BJ (cell line): ENCODE data around the gene BCL7B. TPM values are rescaled to one million over a fixed set of nuclear protein-coding genes. Genes with fewer than 3 reads are reported as not detected.
"Not testable (repeated sequence)": the region's sequence is repeated elsewhere in the genome, so short reads cannot be mapped to it uniquely, and the experiment has no call there.

ENCODE experiments used
- CTCF ChIA-PET: fragments of 350-600 bp; formaldehyde crosslinking; extraction: SDS; loops from one replicate; lab custom pipeline; 2021; ENCODE audit warnings: antibody characterized with exemption, inconsistent platforms; lab: Yijun Ruan, JAX
- POLR2A ChIA-PET: fragments of 300-600 bp; sonication (Branson Sonifier 250); formaldehyde crosslinking; extraction: SDS; loops from one replicate; lab custom pipeline; 2021; ENCODE audit warnings: antibody characterized with exemption; lab: Charles Lee
- DNase-seq: peaks from one replicate; pipeline ENCODE4 v3.0.0-alpha.2; 2011; ENCODE audit warnings: low read depth
- H3K27me3 ChIP-seq: 2 replicates; pipeline ENCODE4 v1.6.0; 2011; ENCODE audit warnings: low read length; ENCODE audit not compliant: control insufficient read depth, insufficient read depth
- H3K36me3 ChIP-seq: 2 replicates; pipeline ENCODE4 v1.5.1; 2011; ENCODE audit warnings: low read length; ENCODE audit not compliant: control insufficient read depth, insufficient read depth
- H3K4me3 ChIP-seq: 2 replicates; pipeline ENCODE4 v1.5.1; 2011; ENCODE audit warnings: low read depth, mild to moderate bottlenecking, control low read depth, low read length
- polyA plus RNA-seq: library from polyadenylated mRNA; depleted of rRNA; stranded (reverse); fragments of >200 nt; gene quantifications from 2 replicates; pipeline ENCODE4 v1.2.3, GENCODE V29; 2011
- TF ChIP-seq, protein P1 (sequence below): IDR thresholded peaks from 2 replicates; pipeline ENCODE4 v1.5.1; 2011; ENCODE audit warnings: low read depth, mild to moderate bottlenecking, control low read depth, inconsistent platforms, low read length, moderate library complexity; ENCODE audit not compliant: insufficient read depth

The BCL7B gene
- polyA plus RNA-seq, 1 experiment = 89.6 TPM

DNA sequence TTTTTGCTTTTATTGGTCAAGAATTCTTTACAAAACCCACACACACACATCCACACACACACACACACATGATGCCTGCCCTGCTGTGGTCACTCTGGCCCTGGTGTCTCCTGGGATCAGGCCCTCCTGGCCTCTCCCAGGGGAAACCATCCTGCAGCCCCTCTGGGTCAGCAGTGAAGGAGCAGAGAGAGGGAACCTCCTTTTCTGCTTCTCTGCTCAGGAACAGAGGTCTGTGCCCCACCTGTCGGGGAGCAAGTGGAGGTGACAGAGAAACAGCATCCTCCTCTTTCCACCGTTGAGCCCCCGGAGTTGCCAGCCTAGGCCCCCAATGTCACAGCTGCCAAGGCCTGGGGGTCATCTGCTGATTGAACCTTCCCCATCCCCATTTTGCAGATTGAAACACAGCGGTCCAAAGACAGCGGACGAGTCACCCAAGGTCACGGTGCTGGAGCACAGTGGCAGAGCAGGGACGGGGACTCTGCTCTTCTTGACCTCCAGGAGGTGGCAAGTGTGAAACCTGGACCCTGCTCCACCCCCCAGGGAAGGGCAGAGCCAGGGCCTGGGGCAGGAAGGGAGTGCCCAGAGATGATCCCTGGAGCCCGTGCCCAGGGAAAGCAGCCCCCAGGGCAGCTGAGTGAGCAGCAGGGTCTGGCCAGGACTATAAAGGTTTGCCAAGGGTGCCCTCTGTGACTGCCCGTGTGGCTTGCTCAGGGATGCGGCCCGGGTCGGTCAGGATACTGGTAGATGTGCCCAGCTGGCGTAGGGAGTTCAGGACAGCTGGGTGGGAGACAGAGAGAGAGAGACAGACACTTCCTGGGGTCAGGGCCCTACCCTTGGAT is 35.9 kb upstream of the BCL7B start:
- ChIA-PET CTCF (interaction anchor here (0.6 to 1.8 kb wide), 3 partner anchors 13 to 132 kb away, joined by 3 to 4 read pairs (median 3); partner anchors contain the start of gene VPS37D), POLR2A (no interaction called here)
- Histone ChIP-seq H3K36me3 (no peaks in the 10 kb centered on the region), H3K4me3 (no peak overlapping the region), H3K27me3 (peaks cover 2% of the 10 kb centered on the region; the same call in 1 of the 2 replicates)
- TF ChIP-seq, protein P1, sequence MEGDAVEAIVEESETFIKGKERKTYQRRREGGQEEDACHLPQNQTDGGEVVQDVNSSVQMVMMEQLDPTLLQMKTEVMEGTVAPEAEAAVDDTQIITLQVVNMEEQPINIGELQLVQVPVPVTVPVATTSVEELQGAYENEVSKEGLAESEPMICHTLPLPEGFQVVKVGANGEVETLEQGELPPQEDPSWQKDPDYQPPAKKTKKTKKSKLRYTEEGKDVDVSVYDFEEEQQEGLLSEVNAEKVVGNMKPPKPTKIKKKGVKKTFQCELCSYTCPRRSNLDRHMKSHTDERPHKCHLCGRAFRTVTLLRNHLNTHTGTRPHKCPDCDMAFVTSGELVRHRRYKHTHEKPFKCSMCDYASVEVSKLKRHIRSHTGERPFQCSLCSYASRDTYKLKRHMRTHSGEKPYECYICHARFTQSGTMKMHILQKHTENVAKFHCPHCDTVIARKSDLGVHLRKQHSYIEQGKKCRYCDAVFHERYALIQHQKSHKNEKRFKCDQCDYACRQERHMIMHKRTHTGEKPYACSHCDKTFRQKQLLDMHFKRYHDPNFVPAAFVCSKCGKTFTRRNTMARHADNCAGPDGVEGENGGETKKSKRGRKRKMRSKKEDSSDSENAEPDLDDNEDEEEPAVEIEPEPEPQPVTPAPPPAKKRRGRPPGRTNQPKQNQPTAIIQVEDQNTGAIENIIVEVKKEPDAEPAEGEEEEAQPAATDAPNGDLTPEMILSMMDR = no peak
- DNase-seq = no peak

DNA sequence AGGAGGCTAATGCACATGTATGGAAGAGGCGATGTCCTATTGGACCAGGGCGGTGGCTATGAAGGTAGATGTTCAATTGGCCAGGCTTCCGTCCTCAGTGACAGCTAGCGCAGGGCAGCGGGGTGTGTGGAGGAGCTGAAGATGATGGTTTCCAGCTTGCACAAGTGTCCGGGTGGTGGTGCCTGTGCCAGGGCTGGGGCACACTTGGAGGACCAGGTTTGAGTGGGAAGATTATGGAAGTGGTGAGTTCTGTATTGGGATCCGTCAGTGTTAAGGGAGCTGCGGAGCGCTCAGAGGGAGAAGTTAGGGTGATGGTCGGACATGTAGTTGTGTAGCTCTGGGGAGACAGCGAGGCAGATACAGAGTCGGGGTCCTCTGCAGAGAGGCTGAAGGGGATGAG is 29.4 kb upstream of the BCL7B start:
- TF ChIP-seq, protein P1 = no peak
- H3K4me3 ChIP-seq = no peak overlapping the region
- POLR2A ChIA-PET = no interaction called here
- H3K27me3 ChIP-seq = no peaks in the 10 kb centered on the region
- DNase-seq = no peak
- H3K36me3 ChIP-seq = no peaks in the 10 kb centered on the region
- CTCF ChIA-PET = interaction anchor here (1.5 to 2.7 kb wide), 3 partner anchors 20 to 148 kb away, joined by 3 to 22 read pairs (median 4); no protein-coding TSS in a partner anchor

DNA sequence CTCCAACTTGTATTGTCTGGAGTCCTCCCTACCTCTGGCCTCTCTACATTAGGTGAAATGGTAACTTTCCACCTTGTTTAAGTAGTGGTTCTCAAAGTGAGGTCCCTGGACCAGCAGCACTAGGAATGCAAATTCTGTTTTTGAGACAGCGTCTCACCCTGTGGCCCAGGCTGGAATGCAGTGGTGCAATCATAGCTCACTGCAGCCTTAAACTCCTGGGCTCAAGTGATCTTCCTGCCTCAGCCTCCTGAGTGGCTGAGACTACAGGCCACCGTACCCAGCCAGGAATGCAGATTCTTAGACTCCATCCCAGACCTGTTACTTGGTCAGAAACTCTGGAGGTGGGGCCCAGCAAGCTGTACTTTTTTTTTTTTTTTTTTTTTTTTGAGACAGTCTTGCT is 27.7 kb upstream of the BCL7B start:
- CTCF ChIA-PET = interaction anchor here (1.2 kb wide), 1 partner anchor 22 kb away, joined by 7 read pairs; no protein-coding TSS in a partner anchor
- no peak for DNase-seq

DNA sequence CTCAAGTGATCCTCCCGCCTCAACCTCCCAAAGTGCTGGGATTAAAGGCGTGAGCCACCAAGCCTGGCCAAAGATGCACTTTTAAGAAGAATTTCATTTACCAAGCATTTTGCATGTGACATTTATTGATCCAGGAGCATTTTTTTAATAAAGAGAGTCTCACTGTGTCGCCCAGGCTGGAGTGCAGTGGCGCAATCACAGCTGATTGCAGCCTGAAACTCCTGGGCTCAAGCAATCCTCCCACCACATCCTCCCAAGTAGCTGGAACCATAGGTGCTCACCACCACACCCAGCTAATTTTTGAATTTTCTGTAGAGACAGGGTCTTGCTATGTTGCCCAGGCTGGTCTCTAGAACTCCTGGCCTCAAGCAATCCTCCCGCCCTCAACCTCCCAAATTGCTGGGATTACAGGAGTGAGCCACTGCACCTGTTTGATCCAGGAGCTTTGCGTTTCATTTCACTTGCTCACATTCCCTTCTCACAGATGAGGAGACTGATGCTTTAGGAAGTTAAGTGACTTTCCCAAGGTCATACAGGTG is 25.2 kb upstream of the BCL7B start:
- Histone ChIP-seq H3K4me3 (no peak overlapping the region), H3K36me3 (no peaks in the 10 kb centered on the region), H3K27me3 (no peaks in the 10 kb centered on the region)
- no peak for DNase-seq
- ChIA-PET CTCF (interaction anchor here (1.8 to 2.9 kb wide), 2 partner anchors 24 to 143 kb away, joined by 5 to 14 read pairs; no protein-coding TSS in a partner anchor), POLR2A (no interaction called here)
- TF ChIP-seq, protein P1 = no peak

More for the DNA sequence above, 27.7 kb upstream of the BCL7B start:
- Histone ChIP-seq H3K27me3 (no peaks in the 10 kb centered on the region), H3K4me3 (no peak overlapping the region), H3K36me3 (no peaks in the 10 kb centered on the region)
- TF ChIP-seq, protein P1 = no peak
- POLR2A ChIA-PET = interaction anchor here (0.7 kb wide), 1 partner anchor 10 kb away, joined by 8 read pairs; no protein-coding TSS in a partner anchor

DNA sequence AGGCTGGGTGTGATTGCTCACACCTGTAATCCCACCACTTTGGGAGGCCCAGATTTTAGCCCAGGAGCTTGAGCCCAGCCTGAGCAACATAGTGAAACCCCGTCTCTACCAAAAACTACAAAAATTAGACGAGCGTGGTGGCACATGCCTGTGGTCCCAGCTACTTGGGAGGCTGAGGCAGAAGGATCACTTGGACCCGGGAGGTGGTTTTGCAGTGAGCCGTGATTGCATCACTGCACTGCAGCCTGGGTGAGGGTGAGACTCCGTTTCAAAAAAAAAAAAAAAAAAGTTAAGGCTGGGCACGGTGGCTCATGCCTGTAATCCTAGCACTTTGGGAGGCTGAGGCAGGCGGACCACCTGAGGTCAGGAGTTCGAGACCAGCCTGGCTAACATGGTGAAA is 23.5 kb upstream of the BCL7B start:
- H3K27me3 ChIP-seq, H3K4me3 ChIP-seq, POLR2A ChIA-PET, H3K36me3 ChIP-seq, DNase-seq: not testable (repeated sequence)
- CTCF ChIA-PET = interaction anchor here (0.6 to 2.9 kb wide), 2 partner anchors 12 to 26 kb away, joined by 3 to 14 read pairs; no protein-coding TSS in a partner anchor
